HG03521 (cell line): Measurements from ENCODE around the gene CADM3.

Experiments
- ATAC-seq: cut with Tn5 transposase; IDR thresholded peaks from one replicate; pipeline ENCODE4 v1.9.1; 2021; ENCODE audit warnings: mild to moderate bottlenecking, moderate library complexity; ENCODE audit not compliant: unreplicated experiment

Gene CADM3

DNA sequence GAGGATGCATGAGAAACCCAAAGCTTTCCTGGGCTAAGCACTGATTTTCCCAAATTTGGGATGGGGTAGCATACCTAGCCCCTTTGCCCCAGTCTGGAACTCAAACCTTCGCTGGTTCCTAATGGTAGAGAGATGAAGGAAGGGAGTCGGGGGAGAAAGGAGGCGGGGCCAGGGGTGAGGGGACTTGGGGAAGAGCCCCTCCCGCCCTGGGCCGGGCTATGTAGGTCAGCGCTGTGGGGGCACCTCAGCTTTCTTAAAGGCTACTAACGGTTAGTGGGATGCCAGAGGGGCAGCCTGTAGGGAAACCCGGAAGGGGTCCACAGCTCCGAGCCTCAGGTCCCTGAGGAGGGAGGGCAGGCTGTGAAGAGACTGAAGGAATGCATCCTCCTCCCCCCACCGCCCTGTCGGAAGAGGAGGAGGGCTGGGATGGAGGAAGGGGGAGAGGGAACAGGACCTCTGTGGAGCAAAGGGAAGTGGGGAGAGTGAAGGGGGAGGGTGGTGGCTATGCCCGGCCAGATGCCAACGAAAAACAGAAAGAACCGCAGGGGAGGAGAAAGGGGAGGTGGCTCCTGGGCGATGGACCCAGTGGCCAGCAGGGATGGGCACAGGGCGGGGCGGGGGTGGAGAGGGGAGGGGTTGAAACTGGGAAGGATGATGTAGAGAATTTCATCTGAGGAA lies 1.3 kb downstream of the CADM3 start:
- no peak for ATAC-seq

DNA sequence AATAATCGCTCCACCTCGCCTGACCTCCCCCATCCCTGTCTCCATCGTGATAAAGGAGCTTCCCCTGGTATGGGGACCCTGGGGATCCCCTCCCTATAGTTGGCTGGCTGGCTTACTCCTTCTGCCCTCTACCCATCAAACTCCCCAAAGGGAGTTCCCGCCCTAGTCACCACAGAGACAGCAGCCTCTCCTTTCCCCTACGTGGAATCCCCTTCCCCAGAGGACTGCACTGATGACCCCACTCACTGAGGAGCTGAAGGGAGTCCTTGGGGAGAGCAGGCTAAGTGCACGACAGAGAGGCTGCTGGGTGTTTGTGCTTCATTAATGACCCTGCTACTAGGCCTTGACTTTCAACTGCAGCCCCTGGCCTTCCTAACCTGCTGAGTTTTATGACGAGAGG lies 1.9 kb downstream of the CADM3 start:
- ATAC-seq = no peak

DNA sequence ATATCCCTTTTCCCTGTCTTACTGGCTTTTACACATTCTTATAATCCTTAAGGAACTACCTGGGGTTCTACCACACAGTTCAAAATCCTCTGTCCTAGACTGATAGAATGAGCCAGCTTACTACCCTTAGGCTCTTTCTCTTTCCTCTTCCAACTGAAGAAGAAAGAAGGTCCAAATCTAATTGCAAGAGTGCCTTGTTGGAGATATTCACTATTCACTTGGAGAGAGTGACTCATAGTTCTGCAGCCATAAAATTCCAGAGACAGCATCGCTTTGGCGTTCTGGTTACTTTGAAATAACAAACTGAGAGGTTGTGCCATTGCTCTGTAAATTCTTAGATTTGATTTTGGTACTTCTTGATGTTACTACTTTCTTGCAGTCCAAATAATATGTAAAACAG lies 4.2 kb downstream of the CADM3 start:
- ATAC-seq = no peak

DNA sequence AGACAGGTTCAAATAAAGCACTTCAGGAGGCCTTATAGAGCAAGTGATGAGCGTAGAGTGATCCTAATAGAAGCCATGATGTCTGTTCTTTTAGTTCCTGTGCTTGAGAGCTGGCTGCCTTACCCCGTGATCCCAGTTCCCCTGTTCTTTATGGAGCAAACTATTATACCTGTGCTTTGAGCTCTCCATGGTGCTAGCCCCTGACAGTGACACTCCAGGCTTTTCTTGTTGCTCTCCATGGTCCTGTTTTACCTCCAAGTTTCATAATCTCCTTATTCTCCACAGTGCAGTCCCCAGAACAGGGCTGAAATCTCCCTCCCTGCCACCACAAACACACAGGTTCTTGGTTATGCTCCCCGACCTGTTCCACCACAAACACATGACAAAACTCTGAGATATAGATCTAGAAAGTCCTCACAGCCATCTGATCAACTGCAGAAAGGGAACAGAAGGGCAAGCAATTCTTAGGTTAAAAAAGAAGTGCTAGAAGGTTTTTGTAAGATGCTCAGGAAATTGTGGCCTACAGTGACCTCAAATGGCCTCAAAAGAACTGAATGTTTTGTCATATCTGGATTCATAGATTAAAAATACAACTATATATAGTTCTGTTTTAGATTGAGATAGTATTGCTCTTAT lies 6.0 kb downstream of the CADM3 start:
- ATAC-seq = no peak

DNA sequence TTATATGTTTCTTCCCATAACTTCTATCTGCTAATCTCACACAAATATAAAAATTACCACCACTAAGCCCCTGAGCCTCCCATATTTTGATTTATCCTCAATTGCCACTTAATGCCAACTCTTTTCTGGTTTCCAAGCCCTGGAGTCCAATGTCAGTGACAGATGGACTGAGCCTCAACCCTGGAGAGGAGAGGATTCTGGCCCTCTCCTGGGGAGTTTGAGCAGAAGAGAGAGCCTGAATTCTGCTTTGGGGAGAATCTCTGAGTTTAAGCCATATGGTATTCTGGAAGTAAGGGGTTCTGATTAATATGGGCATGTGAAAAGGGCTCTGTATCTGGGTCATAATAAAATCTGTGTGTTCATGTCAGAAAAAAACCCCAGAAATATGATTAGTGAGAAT lies 8.5 kb downstream of the CADM3 start:
- ATAC-seq = no peak

DNA sequence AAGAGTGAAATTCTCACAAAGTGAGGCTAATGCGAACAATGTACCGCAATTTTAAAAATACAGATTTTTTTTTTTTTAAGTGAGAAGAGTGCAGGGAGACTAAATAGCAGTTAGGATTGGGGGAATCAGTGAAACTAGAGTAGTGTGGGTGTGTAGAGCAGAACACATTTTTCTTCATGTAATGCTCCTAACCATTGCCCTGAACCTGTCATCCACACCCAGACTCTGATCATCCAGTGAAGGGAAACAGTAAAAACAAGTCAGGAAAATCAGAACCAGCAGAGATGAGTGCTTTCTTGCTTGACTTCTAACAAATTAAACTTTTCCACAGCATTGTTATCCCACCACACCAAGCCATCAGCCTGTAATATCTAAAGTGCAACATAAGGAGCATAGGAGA lies 9.1 kb downstream of the CADM3 start:
- no peak for ATAC-seq

DNA sequence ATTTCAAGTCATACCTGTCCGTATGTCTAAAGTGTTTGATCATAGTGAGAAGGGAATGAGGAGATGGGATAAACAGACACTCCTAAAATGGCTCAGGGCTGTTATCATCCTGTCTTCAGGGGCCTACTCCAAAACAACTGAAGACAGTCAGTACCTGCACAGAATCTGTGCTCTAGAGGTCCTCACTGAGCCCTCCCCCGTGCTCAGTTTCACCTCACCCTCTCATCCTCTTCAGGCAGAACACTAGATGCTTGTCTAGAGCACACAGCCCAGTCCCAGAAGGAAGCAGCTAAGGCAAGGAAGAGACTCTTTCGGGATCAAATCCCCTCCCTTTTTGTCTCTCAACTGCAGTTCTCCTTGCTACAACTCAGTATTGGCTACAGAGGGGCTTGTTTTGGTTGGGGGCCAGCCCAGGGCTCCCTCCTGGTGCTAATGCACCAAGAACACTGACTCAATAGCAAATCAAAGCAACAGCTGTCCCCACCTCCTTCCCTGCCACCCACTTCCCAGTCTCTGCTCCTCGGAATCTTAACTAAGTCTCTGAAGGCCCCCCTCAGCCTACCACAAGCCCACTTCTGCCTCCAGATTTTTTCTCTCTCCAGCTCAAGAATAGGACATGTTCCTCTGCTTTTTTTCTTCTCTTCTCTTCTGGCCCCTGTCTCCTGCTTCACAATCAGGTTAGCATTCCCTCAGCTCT lies 10.1 kb downstream of the CADM3 start:
- ATAC-seq = no peak

DNA sequence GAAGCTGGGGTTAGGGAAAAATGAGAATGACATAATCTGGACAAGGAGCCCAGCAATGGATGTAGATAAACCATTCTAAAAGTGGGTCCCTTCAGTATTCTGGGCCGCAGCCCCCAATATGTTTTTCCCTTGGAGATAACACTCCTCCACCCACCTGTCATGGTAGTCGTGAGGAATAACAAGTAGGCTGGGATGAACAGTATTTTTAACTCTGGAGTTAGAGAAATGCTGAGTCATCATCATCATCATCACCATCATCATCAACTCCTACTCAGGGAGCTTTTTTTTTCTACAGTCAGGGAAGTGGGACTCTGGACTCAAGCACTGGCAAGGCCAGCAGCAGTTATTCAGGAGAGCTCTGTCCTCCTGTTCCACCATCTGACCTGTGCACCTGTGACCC lies 12.8 kb downstream of the CADM3 start:
- no peak for ATAC-seq

DNA sequence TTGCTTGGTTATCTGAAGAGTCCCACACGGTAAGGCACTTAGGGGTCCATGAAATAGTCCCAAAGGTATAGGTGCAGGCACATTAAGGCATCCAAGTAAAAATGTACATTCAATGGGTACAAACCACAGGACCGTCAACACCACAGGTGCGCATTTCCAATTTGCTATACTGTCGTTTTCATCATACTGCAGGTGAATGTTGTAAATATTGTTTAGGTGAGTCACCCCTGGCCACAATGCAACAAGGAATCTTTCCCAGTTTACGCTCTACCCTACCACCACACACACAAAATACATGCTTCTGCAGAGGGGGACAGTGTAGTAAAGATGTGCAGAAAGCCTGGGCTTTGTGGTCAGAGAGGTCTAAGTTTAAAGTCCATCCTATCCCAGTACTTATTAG lies 13.7 kb downstream of the CADM3 start:
- no peak for ATAC-seq

DNA sequence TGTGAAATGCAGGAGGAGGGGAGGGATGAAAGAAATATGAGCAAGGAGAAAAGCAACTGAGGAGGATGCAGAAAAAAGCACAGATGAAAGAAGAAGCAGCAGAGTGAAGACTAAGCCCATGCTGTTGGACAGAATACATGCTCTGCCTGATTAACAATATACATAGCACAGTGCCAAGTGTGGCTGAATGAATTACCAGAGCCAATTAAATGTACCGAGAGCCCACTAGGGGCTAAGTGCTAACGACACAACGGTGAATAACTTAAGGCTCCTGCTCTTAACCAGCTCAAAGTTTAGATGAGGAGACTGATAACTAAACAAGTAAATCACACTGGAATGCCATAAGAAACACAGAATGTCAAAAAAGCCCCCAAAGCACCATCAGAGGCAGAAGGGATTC lies 15.6 kb downstream of the CADM3 start:
- no peak for ATAC-seq

DNA sequence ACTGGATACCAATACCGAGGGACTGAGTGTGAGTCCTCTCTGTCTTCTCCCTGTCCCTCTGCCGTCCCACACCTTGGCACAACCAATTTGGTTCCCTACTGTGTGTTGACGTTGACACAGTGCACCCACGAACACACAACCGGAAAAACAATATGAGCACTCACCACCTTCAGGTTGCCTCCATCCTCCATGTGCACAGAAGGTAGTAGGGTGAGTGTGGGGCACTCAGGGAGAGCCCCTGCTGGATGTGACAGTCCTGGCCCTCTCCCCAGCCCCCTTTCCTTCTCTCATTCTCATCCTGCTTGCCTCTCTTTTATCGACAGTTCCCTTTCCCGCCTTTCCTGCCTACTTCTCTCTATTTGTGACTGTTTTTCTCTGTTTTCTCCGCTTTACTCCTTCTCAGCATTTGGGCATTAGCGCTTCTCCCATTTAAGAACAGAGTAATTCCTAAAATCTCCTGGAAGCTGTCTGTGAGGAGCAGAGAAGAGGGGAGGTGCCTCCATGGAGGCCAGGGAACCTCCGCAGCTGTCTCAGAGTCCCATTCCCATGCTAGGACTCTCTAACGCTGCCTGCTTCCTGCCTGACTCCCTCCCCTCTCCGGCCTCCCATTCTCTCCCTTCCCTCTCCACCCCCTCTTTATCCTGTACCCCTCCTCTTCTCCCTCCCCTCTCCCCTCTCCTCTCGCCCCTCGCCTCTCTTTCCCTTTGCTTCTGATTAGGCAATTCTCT lies 16.4 kb downstream of the CADM3 start:
- no peak for ATAC-seq

DNA sequence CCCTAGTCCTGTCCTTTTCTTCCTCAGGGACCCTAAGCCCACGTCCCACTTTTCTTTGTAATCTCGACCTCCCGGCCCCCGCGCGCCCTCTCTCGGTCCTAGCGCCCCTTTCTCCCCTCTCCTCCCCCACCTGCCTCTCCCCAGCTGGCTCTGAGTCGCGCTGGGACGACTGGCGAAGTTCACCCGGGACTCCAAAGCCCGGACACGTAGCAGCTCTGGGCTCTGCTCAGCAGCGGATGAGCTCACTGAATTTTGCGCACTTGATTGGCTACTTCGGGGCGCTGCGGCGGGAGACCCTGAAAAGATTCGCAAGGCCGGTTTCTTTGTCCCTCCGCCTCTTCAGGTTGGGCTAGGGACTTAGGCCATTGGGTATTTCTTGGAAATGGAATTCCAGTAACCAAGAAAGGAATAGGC lies 17.0 kb downstream of the CADM3 start:
- ATAC-seq = peak; percentile 92

DNA sequence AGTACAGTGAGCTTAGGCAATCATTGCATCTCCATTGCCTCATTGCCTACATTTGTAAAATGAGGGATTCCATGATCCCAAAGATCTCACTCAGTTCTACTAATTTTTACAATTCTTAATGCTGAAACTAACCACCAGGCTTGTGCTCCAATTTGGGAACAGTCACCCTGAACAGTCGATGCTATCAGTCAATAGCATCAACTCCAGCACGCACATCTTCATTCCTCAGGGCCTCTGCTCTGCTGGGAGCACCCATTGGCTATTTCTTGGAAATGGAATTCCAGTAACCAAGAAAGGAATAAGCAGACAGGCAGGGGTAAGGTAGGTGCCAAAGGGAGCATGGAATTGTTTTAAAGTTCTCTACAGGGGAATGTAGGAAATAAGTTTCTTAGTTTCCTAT lies 19.0 kb downstream of the CADM3 start:
- ATAC-seq = no peak

DNA sequence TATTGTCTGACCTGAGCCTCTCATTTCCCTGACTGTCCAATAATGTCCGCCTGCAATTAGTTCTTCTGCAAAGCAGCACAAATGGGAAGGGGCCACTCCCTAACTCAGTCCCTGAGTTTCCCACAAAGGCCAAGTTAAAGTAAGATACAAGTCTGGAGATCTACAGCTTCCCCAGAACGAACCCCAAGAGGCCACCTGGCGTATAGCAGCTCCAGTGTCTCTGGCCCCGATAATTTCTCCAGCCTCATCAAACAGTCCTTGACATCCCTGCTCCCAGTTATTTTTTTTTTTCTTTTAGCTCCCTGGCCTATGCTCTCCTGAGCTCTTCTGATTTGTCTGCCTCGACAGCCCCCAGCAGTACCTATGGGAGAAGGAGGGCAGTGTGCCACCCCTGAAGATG lies 25.1 kb downstream of the CADM3 start:
- ATAC-seq = no peak

DNA sequence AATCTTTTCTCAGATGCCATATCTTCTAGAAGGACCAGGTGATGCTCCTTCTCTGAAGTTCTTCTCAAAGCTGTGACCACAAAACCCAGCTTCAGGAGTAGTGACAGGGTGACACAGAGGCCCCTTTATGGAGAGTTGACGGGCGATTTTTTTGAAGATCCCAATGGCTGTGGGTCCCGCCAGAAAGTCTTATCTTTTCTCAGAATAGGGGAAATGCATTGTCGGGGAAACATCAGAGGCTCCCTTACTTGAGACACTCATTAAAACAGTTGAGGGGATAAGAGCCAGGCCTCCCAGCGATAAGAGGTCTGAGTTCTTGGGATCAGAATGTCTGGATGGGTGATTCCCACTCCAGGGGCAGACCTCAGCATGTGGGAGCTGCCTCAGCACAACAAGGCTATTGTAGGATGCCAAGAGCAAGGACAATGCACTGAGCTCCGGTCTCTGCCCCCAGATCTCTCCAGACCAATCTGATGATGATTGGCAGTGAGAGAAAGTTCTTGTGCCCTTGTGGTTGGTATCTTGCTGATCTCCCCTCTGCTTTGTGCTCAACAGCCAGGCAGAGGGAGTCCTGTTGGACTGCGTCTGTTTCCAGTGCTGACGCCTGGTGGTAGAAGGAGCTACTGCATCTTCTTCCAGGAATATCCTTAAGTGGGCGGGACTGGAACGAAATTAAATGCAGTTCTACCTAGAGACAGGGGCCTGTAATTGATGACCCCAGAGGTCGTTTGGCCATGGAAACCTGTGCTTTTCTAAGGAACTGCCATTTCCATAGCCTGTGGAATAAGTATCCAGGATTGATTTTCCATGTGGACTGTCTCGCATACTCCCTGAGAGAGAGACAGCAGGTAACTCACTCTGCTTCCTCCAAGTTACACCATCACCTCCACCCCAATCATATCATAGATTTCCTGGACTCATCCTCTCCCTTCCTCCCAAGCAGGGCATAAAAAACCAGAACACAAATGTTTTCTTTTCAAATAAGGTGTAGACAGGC lies 26.4 kb downstream of the CADM3 start:
- ATAC-seq = peak; percentile 81

DNA sequence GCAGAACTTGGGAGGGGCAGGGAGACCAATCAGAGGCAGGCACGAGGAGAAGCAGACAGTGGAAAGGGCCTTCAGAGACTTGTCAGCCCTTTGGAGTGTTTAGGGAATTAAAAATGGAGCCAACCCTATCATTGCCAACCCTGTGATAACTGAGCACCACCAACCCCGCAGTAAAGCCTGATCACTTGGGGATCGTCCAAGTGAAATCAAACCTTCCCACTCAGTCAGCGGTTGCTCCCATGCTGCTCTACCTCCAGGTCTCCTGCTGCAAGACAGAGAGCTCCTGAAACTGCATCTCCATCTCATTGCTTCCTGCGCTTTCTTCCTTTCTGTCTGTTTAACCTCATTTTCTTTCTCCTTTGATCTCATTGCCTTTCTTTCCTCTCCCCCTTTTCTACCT lies 28.5 kb downstream of the CADM3 start:
- no peak for ATAC-seq

DNA sequence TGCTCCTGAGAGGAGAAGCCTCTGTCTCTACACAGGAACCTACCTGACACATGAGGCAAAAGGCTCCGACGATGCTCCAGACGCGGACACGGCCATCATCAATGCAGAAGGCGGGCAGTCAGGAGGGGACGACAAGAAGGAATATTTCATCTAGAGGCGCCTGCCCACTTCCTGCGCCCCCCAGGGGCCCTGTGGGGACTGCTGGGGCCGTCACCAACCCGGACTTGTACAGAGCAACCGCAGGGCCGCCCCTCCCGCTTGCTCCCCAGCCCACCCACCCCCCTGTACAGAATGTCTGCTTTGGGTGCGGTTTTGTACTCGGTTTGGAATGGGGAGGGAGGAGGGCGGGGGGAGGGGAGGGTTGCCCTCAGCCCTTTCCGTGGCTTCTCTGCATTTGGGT lies 29.4 kb downstream of the CADM3 start:
- no peak for ATAC-seq

DNA sequence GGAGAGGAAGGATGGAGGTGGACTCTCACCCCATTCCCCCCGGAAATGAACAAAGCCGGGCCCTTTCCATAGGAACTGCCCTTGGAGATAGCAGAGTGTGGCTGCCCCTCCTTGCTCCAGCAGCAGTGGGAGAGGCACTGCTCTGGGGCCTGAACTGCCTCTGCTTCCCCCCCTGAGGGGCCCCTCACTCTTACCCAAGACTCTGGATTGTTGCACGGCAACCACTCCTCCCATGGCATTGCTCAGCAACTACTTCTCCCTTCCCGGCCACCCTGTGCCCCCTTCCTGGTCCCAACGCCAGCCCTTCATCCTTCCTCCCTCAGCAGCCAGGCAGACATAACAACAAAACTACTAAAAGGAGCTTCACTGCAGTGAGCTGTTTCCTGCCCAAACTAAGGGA lies 30.2 kb downstream of the CADM3 start:
- ATAC-seq = no peak

DNA sequence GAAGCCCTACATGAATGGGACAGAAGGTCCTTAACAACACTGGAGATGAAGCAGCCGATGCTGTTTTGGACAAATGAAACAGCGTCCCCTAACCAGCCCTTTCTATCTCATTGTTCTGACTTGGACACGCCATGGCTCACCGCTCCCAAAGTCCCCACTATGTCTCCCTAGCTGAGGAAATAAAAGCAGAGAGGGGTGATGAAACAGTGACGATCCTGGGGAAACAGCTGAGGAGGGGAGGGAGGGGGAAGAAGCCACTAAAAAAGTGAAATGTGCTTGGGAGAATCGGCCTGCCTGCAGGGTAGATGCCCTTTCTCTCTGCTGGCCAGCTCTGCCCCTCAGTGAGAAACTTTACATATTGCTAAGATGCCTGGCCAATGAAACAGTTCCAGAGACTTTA lies 32.2 kb downstream of the CADM3 start:
- ATAC-seq = no peak
